HepG2 (cell line): ENCODE measurements around the gene LRRC45. TPM values are rescaled to one million over a fixed set of nuclear protein-coding genes. Genes with fewer than 3 reads are reported as not detected.

Source experiments
- DBP ChIP-seq: sonication (generic); formaldehyde crosslinking; IDR thresholded peaks from 2 replicates; pipeline ENCODE4 v1.4.0; 2020; ENCODE audit warnings: missing genetic modification reagents; ENCODE audit errors: not compliant biosample characterization
- GTF2F1 ChIP-seq: fragments of 150-350 bp; IDR thresholded peaks from 2 replicates; pipeline ENCODE4 v1.6.1; 2014; ENCODE audit warnings: low read length
- HHEX ChIP-seq: IDR thresholded peaks from 2 replicates; pipeline ENCODE4 v1.6.1; 2016; ENCODE audit warnings: control low read depth
- HNRNPLL ChIP-seq: fragments of 200-400 bp; formaldehyde crosslinking; IDR thresholded peaks from 2 replicates; pipeline ENCODE4 v1.6.1; 2017; ENCODE audit warnings: mild to moderate bottlenecking, low read depth, low read length; ENCODE audit not compliant: poor library complexity, severe bottlenecking
- HOXA5 ChIP-seq: sonication (generic); formaldehyde crosslinking; IDR thresholded peaks from 2 replicates; pipeline ENCODE4 v1.4.0; 2020; ENCODE audit warnings: missing genetic modification reagents
- JARID2 ChIP-seq: sonication (generic); formaldehyde crosslinking; IDR thresholded peaks from 2 replicates; pipeline ENCODE4 v1.8.1; 2023; ENCODE audit warnings: missing genetic modification reagents, inconsistent platforms; ENCODE audit not compliant: insufficient replicate concordance
- NBN ChIP-seq: fragments of 450-650 bp; conservative IDR thresholded peaks from 2 replicates; pipeline ENCODE4 v1.6.1; 2017
- NR1H2 ChIP-seq: sonication (generic); formaldehyde crosslinking; IDR thresholded peaks from 2 replicates; pipeline ENCODE4 v1.8.1; 2022; ENCODE audit warnings: low read depth, missing genetic modification reagents, borderline replicate concordance
- PHF5A ChIP-seq: IDR thresholded peaks from one replicate; pipeline ENCODE4 v1.6.1; 2018; ENCODE audit warnings: low read depth, missing genetic modification reagents; ENCODE audit not compliant: unreplicated experiment
- REPIN1 ChIP-seq: sonication (generic); formaldehyde crosslinking; IDR thresholded peaks from 2 replicates; pipeline ENCODE4 v1.8.0; 2022; ENCODE audit warnings: missing genetic modification reagents, low read depth, mild to moderate bottlenecking, borderline replicate concordance
- SOX13 ChIP-seq, 3 experiments: fragments of 450-650 bp in 1 of 3; sonication (generic) in 1 of 3; formaldehyde crosslinking in 1 of 3; IDR thresholded peaks in 2 of 3; conservative IDR thresholded peaks in 1 of 3; 2 replicates each; pipeline versions ENCODE4 v1.5.0 to v1.6.1; 2016 to 2020; ENCODE audit warnings: antibody characterized with exemption in 1 of 3, mild to moderate bottlenecking in 1 of 3, missing compliant biosample characterization in 1 of 3, missing genetic modification reagents in 1 of 3, moderate library complexity in 1 of 3
- ZBTB2 ChIP-seq: sonication (generic); formaldehyde crosslinking; IDR thresholded peaks from 2 replicates; pipeline ENCODE4 v1.8.0; 2022; ENCODE audit warnings: low read depth, missing genetic modification reagents
- ZFY ChIP-seq: sonication (generic); formaldehyde crosslinking; IDR thresholded peaks from 2 replicates; pipeline ENCODE4 v1.4.0; 2020; ENCODE audit warnings: missing genetic modification reagents
- ZGPAT ChIP-seq: IDR thresholded peaks from 2 replicates; pipeline ENCODE4 v1.6.1; 2016; ENCODE audit warnings: mild to moderate bottlenecking
- ZNF121 ChIP-seq: sonication (generic); formaldehyde crosslinking; IDR thresholded peaks from 2 replicates; pipeline ENCODE4 v1.5.0; 2020; ENCODE audit warnings: mild to moderate bottlenecking, missing genetic modification reagents
- ZNF280B ChIP-seq: sonication (generic); formaldehyde crosslinking; IDR thresholded peaks from 2 replicates; pipeline ENCODE4 v1.5.0; 2020; ENCODE audit warnings: missing genetic modification reagents, mild to moderate bottlenecking, borderline replicate concordance
- ZNF326 ChIP-seq: sonication (generic); formaldehyde crosslinking; IDR thresholded peaks from 2 replicates; pipeline ENCODE4 v1.4.0; 2020; ENCODE audit warnings: missing genetic modification reagents, borderline replicate concordance
- ZNF747 ChIP-seq: sonication (generic); formaldehyde crosslinking; IDR thresholded peaks from 2 replicates; pipeline ENCODE4 v1.8.1; 2023; ENCODE audit warnings: missing genetic modification reagents, mild to moderate bottlenecking, borderline replicate concordance
- ZNF773 ChIP-seq: sonication (generic); formaldehyde crosslinking; IDR thresholded peaks from 2 replicates; pipeline ENCODE4 v1.4.0; 2020; ENCODE audit warnings: missing genetic modification reagents, borderline replicate concordance
- ZNF878 ChIP-seq: sonication (generic); formaldehyde crosslinking; IDR thresholded peaks from 2 replicates; pipeline ENCODE4 v1.8.1; 2023; ENCODE audit warnings: mild to moderate bottlenecking, missing genetic modification reagents, moderate library complexity
- ZUFSP ChIP-seq: sonication (generic); formaldehyde crosslinking; IDR thresholded peaks from 2 replicates; pipeline ENCODE4 v1.9.0; 2021; ENCODE audit warnings: missing genetic modification reagents, mild to moderate bottlenecking, borderline replicate concordance
- polyA plus RNA-seq, 8 experiments: library from polyadenylated mRNA; depleted of rRNA in 3 of 8; stranded (reverse) in 7 of 8; unstranded in 1 of 8; fragments of >200 nt; fragmentation: Illumina TruSeq in 4 of 8; extraction: Trizol in 4 of 8; gene quantifications; 2 replicates each; pipeline versions ENCODE4 v1.2.1 to v1.2.3, GENCODE V29; 2011 to 2016; ENCODE audit warnings: low read depth in 4 of 8, missing spikeins in 1 of 8, mixed read lengths in 1 of 8; ENCODE audit not compliant: insufficient read depth in 1 of 8
- total RNA-seq, 5 experiments: library from RNA; depleted of rRNA; stranded (reverse); fragments of >200 nt; fragmentation: Illumina TruSeq; extraction: Trizol; gene quantifications; 2 replicates each; pipeline ENCODE4 v1.2.3, GENCODE V29; 2016; ENCODE audit warnings: low read depth in 1 of 5

The LRRC45 gene
- total and polyA plus RNA-seq, 2 of the 13 experiments (the other 11 are each of a cell fraction or from before 2014, with no cell fraction given) = 11.6 to 48.1 TPM

- TF ChIP-seq JARID2 (peak; percentile 19), ZNF280B (CRISPR knock-in tag) (peak; percentile 64; the same call in 1 of the 2 replicates), GTF2F1 (no peak), ZNF747 (CRISPR knock-in tag) (no peak; the same call in 1 of the 2 replicates), ZUFSP (CRISPR knock-in tag) (no peak), ZNF773 (peak; percentile 81; the same call in 1 of the 2 replicates), DBP (CRISPR knock-in tag) (peak; percentile 6), ZNF878 (CRISPR knock-in tag) (peak; percentile 6; the same call in 1 of the 2 replicates), REPIN1 (CRISPR knock-in tag) (no peak), PHF5A (CRISPR knock-in tag) (peak; percentile 30), ZGPAT (CRISPR knock-in tag) (no peak), NR1H2 (CRISPR knock-in tag) (peak; percentile 78; the same call in 1 of the 2 replicates), ZBTB2 (CRISPR knock-in tag) (0 out of 2 replicates have a peak, but pooled peaks have one; percentile 42), HHEX (CRISPR knock-in tag) (no peak), SOX13 (IDR thresholded peaks at IDR 0.05) (no peak), SOX13 (CRISPR knock-in tag; conservative IDR thresholded peaks at IDR 0.05 in 1 of 2, IDR thresholded peaks at IDR 0.05 in 1 of 2) (no peak; a peak in 1 of 4 replicates), NBN (no peak), ZFY (CRISPR knock-in tag) (peak; percentile 50), HOXA5 (CRISPR knock-in tag) (no peak; the same call in 1 of the 2 replicates), HNRNPLL (no peak), ZNF121 (CRISPR knock-in tag) (peak; percentile 30; the same call in 1 of the 2 replicates), ZNF326 (CRISPR knock-in tag) (peak; percentile 81; the same call in 1 of the 2 replicates)
These were observed 27.5 kb upstream of the LRRC45 start (continued) for GRCh38 chr17:81995463-81996231.
